Glutamatergic neuron (in vitro differentiated cells): Measurements from ENCODE around the gene PSMD1. TPM values are rescaled to one million over a fixed set of nuclear protein-coding genes. Genes with fewer than 3 reads are reported as not detected.

Source experiments
- DNase-seq: peaks from one replicate; pipeline ENCODE4 v3.0.0; 2022
- H3K27ac Mint-ChIP-seq: one replicate; pipeline ENCODE4 v1.8.0; 2020; ENCODE audit warnings: mild to moderate bottlenecking, mixed read lengths, inconsistent platforms; ENCODE audit not compliant: unreplicated experiment
- H3K27me3 Mint-ChIP-seq: one replicate; pipeline ENCODE4 v1.8.0; 2020; ENCODE audit warnings: mild to moderate bottlenecking, moderate library complexity, mixed read lengths, inconsistent platforms; ENCODE audit not compliant: unreplicated experiment
- H3K36me3 Mint-ChIP-seq: one replicate; pipeline ENCODE4 v1.8.0; 2020; ENCODE audit warnings: mild to moderate bottlenecking, mixed read lengths, inconsistent platforms; ENCODE audit not compliant: unreplicated experiment
- H3K4me1 Mint-ChIP-seq: one replicate; pipeline ENCODE4 v1.8.0; 2020; ENCODE audit warnings: mild to moderate bottlenecking, low read depth, mixed read lengths, inconsistent platforms; ENCODE audit not compliant: unreplicated experiment
- H3K4me3 Mint-ChIP-seq: one replicate; pipeline ENCODE4 v1.8.0; 2020; ENCODE audit warnings: mild to moderate bottlenecking, mixed read lengths, inconsistent platforms; ENCODE audit not compliant: unreplicated experiment
- H3K9me3 Mint-ChIP-seq: one replicate; pipeline ENCODE4 v1.8.0; 2020; ENCODE audit warnings: mild to moderate bottlenecking, moderate library complexity, mixed read lengths, inconsistent platforms; ENCODE audit not compliant: unreplicated experiment
- total RNA-seq: library from RNA; stranded (reverse); fragmentation: NEBNext Ultra II Directional; extraction: Animal tissue kit (Norgen Biotek cat#: 25700); gene quantifications from one replicate; pipeline ENCODE4 v1.2.1, GENCODE V29; 2021; ENCODE audit not compliant: unreplicated experiment
- TF ChIP-seq, protein P1 (sequence below): fragments of 200-600 bp; sonication (generic); IDR thresholded peaks from one replicate; pipeline ENCODE4 v1.5.0; 2021; ENCODE audit not compliant: partially characterized antibody, unreplicated experiment

Gene PSMD1
- total RNA-seq, 1 donor from 2014 or later = 126 TPM

DNA sequence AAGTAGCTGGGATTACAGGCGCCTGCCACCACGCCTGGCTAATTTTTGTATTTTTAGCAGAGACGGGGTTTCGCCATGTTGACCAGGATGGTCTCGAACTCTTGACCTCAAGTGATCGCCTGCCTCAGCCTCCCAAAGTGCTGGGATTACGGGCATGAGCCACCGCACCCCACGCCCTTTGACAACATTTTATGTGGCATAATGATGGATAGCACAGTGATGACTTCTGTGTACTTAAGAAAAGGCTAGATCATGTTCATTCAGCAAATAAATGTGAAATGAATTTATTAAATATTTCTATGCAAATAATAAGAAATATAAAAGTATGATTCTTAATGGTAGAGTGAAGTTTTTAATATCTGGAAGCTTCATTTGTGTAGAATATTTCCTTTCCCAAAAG is 70.8 kb downstream of the PSMD1 start:
- peaks cover 13% of the 10 kb centered on the region for H3K4me1 Mint-ChIP-seq
- DNase-seq = no peak
- no peaks in the 10 kb centered on the region for H3K36me3 Mint-ChIP-seq
- H3K4me3 Mint-ChIP-seq = no peak overlapping the region
- no peaks in the 10 kb centered on the region for H3K27me3 Mint-ChIP-seq
- no peaks in the 10 kb centered on the region for H3K9me3 Mint-ChIP-seq
- H3K27ac Mint-ChIP-seq = no peak overlapping the region
- TF ChIP-seq, protein P1, sequence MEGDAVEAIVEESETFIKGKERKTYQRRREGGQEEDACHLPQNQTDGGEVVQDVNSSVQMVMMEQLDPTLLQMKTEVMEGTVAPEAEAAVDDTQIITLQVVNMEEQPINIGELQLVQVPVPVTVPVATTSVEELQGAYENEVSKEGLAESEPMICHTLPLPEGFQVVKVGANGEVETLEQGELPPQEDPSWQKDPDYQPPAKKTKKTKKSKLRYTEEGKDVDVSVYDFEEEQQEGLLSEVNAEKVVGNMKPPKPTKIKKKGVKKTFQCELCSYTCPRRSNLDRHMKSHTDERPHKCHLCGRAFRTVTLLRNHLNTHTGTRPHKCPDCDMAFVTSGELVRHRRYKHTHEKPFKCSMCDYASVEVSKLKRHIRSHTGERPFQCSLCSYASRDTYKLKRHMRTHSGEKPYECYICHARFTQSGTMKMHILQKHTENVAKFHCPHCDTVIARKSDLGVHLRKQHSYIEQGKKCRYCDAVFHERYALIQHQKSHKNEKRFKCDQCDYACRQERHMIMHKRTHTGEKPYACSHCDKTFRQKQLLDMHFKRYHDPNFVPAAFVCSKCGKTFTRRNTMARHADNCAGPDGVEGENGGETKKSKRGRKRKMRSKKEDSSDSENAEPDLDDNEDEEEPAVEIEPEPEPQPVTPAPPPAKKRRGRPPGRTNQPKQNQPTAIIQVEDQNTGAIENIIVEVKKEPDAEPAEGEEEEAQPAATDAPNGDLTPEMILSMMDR = no peak

DNA sequence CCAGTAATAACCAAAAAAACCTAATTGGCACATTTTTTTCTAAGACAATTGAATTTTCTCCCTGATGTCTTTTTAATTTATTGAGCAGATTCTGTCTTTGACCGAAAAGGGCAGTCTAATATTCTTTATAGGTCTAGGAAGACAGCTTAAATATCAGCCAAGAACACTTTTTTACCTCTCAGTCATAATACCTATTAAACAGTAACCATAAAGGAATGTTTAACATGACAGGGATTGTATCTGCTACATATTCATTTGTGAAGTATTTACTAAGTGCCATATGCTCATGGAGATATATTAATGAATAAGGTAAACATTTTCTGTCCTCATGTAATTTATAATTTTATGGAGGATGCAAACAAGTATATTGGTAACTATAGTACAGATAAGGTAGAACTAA is 71.3 kb downstream of the PSMD1 start:
- no peak overlapping the region for H3K4me3 Mint-ChIP-seq
- H3K36me3 Mint-ChIP-seq = no peaks in the 10 kb centered on the region
- TF ChIP-seq, protein P1 = no peak
- H3K4me1 Mint-ChIP-seq = peaks cover 15% of the 10 kb centered on the region
- H3K27me3 Mint-ChIP-seq = no peaks in the 10 kb centered on the region
- no peaks in the 10 kb centered on the region for H3K9me3 Mint-ChIP-seq
- no peak overlapping the region for H3K27ac Mint-ChIP-seq
- no peak for DNase-seq

DNA sequence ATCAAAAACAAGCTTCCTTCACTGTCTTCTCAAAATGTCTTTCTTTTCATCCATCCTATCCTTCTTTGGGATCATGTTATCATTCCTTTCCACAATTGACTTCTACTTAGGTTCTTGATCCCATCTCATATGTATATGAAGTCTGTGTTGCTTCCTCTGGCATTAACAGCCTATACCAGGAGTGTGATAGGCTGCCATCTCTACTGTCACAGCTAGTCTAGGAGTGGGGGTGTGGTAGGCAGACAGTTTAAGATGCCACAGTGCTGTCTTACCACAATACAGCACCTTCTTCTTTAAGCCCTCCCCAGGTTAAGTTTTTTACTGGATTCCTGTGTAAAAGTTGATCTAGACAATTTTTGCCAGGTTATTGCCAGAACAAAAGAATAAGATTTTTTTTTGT is 71.9 kb downstream of the PSMD1 start:
- Mint-ChIP-seq H3K36me3 (no peaks in the 10 kb centered on the region), H3K4me1 (peaks cover 10% of the 10 kb centered on the region), H3K27me3 (no peaks in the 10 kb centered on the region), H3K4me3 (no peak overlapping the region), H3K27ac (no peak overlapping the region), H3K9me3 (no peaks in the 10 kb centered on the region)
- no peak for DNase-seq
- TF ChIP-seq, protein P1 = no peak

- TF ChIP-seq, protein P1 = no peak
- Mint-ChIP-seq H3K27me3 (no peaks in the 10 kb centered on the region), H3K27ac (no peak overlapping the region), H3K9me3 (no peaks in the 10 kb centered on the region), H3K4me1 (peaks cover 4% of the 10 kb centered on the region), H3K36me3 (no peaks in the 10 kb centered on the region), H3K4me3 (no peak overlapping the region)
- DNase-seq = no peak
Measured at GRCh38 chr2:231129216-231129615, 72.5 kb downstream of the PSMD1 start.

GRCh38 chr2:231130336-231131056 is 73.8 kb downstream of the PSMD1 start:
- Mint-ChIP-seq H3K9me3 (no peaks in the 10 kb centered on the region), H3K27me3 (no peaks in the 10 kb centered on the region), H3K4me3 (no peak overlapping the region), H3K36me3 (no peaks in the 10 kb centered on the region), H3K27ac (no peak overlapping the region), H3K4me1 (peaks cover 2% of the 10 kb centered on the region)
- no peak for DNase-seq
- TF ChIP-seq, protein P1 = no peak
